Stimulated activated naive CD4-positive, alpha-beta T cell (primary cell): ENCODE data around the gene NEIL3.
A peak's percentile ranks its signal among the peaks of the same experiment; 100 is the strongest.

Source experiments
- DNase-seq, 6 experiments: peaks; one replicate each; lab custom pipeline; 2025; lab: John Stamatoyannopoulos, UW

NEIL3 gene, protein sequence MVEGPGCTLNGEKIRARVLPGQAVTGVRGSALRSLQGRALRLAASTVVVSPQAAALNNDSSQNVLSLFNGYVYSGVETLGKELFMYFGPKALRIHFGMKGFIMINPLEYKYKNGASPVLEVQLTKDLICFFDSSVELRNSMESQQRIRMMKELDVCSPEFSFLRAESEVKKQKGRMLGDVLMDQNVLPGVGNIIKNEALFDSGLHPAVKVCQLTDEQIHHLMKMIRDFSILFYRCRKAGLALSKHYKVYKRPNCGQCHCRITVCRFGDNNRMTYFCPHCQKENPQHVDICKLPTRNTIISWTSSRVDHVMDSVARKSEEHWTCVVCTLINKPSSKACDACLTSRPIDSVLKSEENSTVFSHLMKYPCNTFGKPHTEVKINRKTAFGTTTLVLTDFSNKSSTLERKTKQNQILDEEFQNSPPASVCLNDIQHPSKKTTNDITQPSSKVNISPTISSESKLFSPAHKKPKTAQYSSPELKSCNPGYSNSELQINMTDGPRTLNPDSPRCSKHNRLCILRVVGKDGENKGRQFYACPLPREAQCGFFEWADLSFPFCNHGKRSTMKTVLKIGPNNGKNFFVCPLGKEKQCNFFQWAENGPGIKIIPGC

DNA sequence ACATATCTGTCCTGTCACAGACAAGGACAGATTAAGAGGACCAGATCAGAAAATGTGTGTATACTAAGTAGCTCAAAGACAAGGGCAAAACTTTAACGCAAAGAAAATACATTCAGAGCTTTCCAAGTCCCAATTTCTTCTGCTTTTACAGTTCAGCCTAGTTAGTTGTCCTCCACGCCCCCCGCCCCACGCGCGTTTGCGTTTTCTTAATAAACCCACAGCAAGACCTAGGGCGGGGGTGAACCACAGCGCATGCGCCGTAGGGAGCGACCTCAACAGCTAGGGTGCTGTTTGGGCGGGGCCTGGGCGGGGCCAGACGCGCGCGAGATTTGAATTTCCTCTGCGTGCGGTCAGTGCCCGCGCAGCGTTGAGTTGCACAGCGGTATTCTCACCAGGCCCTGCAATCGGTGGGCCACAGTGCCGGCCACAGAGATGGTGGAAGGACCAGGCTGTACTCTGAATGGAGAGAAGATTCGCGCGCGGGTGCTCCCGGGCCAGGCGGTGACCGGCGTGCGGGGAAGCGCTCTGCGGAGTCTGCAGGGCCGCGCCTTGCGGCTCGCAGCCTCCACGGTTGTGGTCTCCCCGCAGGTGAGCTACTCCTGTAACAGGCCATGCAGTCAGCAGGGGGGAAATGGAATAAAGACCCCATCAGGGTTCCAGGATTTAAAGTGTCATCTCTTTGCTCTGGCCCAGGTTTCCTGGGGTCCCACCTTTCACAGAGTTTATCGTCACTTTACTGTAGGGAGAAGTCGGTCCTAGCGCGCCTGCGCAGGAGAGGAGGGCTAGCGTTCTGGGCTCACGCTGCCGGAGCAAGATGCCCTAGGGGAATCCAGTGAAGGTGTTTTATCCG lies at the start of gene NEIL3:
TSS of gene NEIL3 (plus strand) at position 353 of the 850 bp plus-strand sequence. CDS start at position 433, 80 bp downstream.
- peak; percentile 78 to 94 (median 92) for DNase-seq

DNA sequence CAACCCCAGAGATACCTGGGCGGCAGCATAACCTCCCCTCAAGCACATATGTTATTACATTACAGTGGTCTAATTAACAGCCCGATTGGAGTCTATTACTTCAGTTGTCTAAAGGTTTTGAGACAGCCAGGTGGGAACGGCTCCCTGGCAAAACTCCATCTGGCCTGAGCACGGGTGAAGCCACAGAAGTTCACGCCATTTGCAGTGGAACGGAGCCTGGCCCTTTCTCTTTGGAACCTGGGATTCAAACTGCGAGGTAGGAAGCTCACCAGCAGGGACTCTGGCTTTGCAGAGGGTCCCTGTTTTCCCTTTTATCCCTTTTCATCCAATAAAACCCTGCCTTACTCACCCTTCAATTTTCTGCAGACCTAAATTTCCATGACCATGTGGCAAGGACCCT lies 45.9 kb upstream of the NEIL3 start:
- no peak for DNase-seq

DNA sequence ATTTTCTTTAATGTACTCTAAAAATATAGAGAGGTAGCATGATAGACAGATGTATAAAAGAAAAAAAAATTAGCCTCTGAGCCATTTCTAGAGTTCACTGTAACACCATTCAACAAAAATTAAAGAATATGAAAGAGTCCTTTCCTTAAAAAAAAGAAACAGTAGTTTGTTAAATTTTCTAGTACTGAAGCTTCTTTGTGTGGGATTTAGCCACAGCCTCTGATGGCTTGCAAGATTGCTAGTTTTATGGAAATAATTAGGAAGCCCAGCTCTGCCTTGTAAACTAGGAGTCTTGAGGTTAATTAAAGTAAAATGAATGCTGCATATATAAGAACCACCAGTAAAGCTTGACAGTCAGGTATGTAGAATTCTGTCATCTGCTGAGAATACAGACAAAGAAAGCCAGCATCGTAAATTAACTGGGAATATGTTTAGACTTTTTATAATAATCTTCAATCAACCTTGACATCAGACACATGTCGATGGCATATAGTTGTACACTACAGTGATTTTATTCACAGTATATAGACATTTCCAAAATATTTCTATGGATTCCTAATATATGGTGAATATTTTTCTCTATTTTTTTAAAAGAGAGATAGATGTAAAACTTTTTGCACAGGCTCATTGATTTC lies 44.8 kb upstream of the NEIL3 start:
- no peak for DNase-seq

DNA sequence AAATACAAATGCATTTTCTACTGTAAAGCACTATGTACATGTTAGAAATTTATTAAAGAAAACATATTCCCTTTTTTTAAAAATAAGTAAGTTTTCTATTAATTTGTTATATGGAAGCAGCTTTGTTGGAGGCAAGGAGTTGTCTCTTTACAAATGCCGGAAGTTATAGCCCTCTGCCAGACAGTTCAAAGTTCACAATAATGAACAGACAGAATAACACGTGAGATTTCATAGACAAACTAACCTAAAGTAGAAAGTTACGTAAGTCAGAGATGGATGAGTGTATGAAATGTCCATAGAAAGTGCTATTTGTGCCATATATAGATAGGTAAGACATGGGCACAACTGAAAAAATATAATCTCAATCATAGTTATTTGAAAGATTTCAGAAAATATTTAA lies 43.9 kb upstream of the NEIL3 start:
- no peak for DNase-seq

DNA sequence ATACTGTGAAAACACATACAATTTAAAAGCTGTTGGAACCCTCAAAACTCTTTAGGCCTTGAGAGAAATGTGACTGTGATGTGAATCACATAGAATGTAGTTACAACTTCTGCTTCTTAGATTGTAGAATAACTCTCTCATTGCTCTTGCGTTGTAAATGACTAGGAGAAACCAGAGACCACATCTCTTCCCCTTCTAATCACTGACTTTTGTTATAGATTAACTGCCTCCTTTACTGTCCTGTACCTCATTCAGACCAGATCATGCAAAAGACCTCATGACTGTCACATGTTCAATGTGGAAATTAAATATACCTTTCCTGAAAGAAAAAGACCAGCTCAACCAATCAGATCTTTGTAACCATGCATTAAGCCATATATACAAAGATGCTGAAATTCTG lies 43.2 kb upstream of the NEIL3 start:
- DNase-seq = no peak

DNA sequence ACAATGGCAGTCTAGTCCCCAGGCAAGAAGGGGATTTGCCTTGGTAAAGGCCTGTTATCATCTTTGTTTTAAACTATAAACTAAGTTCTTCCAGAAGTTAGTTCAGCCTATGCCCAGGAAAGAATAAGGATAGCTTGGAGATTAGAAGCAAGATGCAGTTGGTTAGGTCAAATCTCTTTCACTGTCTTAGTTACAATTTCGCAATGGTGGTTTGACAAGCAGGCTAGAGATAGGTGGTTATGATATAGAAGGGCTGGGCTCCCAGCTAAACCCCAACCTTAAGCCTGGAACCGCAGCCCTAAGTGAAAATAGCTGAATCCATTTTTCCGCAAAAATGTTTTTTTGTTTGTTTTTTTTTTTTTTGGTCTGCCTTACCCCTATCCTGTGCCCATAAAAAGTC lies 41.8 kb upstream of the NEIL3 start:
- no peak for DNase-seq

DNA sequence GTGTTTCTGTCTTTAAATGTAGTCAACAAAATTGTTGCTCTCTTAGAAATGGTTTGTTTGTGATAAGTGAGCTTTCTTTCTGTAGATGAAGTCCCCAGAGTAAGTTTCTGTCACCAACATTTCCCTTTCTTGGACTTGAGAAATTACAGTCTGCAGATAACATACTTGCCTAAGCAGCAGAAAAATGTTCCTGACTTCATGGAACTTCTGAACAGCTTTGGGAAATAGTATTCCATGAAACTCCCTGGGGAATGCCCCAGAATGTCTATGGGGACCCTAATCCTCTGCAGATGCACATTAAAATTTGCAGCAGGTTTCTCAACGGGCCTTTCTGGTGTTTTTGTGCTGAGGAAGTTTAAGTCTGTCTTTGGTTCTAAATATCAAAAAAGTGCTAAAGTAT lies 38.6 kb upstream of the NEIL3 start:
- no peak for DNase-seq

DNA sequence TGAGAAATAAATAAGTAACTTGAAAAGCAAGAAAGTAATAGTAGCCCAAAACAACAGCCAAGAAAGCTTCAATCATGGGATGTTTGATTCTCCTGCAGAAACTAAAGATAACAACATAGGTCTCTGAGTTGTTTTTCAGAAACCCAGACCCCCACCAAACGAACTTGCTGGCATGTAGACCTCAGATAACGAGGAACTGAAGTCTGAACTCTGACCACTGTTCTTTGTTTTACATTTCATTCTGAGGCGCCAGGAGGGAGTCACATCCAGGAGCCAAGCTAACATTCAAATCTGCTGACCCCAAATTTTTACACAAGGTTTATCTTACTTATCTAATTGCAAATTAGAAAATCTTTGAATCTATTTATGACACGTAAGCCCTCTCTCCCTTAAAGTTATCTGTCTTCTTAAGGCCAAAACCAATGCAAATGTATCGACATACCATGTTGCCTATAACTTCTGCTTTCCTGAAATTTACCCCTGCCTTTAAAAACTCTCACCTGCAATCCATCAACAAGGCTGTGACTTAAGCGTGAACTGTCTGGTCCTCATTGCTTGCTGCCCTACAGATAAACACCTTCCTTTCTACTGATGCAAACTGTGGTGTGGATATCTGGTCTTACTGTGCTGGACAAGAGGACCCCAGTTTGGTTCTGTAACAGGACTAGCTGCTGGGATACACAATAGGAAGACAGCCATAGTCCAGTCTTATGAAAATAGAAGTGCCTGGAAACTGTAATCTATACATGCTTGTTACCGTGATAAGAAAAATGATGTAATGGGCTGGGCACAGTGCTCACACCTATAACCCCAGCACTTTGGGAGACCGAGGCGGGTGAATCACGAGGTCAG lies 37.5 kb upstream of the NEIL3 start:
- DNase-seq = no peak

DNA sequence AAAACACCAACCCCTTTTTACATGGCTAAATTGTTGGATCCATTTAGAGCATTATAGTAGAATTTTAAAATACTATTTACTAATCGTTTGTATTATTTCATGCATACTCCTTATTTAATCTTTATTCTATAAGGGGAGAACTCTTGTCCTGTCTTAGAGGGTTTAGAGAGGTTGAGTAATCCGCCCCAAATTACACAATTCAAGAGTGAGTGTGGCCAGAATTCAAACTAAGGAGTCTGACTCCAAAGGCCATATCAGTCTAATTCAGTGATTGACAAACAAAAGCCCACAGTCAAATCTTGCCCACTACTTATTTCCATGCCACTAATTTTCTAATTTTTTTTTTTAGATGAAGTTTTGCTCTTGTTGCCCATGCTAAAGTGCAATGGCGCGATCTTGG lies 33.7 kb upstream of the NEIL3 start:
- DNase-seq = no peak

DNA sequence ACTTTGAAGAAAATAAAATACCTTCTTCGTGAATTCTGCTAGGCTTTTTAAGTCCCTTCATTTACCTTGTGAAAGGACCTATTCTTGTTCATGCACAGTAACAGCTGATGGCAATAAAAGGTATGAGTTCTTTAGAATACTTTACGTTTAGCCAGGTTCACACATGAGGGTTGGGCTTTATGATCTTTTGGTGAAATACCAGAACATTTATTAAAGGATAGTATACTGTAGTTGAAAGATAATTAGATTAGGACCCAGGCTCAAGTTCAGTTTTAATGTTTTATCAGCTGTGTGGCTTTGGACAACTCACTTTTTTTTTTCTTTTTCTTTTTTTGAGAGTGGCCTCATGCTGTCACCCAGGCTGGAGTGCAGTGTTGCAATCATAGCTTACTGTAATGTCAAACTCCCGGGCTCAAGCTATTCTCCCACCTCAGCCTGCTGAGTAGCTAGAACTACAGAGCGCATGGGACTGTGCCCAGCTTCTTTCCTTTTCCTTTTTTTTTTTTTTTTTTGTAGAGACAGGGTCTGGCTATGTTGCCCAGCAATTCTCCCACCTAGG lies 28.2 kb upstream of the NEIL3 start:
- DNase-seq = no peak

DNA sequence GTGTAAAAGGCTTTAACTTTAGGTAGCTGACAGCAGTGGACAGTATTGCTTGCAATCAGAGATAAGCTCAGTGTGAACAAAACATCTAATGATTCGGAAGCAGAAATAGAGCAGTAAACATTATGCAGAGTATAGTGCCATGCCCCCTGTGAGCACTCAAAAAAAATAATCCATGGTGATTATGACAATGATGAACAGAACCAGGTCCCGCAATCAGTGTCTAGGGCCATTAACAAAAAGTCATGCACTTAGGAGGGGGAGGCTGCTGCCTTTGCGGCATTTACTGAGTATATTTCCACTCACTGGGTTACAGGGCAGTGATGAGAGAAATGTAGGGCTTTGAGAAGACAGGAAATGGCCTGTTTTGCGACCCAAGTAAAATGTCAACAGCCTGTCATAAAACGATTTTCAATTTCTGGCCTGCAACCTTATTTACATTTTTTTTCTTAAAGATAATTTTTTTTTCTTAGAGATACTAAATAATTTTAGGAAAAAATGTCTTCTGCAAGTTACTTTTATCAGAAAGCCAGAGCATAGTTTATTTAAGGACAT lies 27.3 kb upstream of the NEIL3 start:
- DNase-seq = no peak

DNA sequence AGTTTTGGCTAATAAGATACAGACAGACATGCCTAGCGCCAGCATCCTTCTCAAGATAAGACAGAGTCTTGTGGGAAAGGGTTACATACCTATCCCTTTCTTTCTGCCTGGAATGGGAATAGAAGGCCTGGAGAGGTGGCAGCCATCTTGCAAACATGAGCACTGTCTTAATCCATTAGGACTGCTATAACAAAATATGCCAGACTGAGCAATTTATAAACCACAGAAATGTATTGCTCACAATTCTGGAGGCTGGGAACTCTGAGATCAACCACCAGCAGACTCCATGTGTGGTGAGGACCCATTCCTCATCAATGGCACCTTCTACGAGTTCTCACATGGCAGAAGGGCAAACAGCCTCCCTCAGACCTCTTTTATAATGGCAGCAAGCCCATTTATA lies 26.5 kb upstream of the NEIL3 start:
- no peak for DNase-seq

DNA sequence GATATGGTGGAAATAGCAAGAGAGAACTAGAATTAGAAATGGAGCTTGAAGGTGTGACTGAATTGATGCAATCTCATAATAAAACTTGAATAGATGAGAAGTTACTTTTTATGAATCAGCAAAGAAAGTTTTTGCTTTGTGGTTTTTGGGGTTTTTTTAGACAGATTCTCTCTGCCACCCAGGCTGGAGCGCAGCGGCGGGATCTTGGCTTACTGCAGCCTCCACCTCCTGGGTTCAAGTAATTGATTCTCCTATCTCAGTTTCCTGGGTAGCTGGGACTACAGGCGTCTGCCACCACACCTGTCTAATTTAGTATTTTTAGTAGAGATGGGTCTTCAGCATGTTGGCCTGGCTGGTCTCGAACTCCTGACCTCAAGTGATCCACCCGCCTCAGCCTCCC lies 23.7 kb upstream of the NEIL3 start:
- no peak for DNase-seq

DNA sequence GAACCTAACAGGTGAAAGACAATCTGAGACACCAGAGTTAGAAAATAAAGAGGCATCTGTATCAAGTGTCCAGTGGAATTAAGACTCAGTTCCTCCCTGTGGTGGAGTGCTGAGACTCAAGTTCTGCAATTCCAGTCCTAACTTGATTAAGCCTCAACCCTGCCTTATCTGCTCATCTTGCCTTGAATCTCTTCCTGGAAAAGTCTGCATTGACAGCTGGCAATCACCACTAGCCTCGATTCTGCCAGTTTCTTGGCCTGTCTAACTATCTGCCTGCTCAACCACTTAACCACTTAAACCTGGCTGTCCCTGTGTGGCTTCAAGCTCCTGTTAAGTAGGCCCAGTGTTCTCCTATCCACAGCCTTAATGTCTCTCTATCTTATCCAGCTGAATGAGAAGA lies 22.4 kb upstream of the NEIL3 start:
- DNase-seq = no peak

DNA sequence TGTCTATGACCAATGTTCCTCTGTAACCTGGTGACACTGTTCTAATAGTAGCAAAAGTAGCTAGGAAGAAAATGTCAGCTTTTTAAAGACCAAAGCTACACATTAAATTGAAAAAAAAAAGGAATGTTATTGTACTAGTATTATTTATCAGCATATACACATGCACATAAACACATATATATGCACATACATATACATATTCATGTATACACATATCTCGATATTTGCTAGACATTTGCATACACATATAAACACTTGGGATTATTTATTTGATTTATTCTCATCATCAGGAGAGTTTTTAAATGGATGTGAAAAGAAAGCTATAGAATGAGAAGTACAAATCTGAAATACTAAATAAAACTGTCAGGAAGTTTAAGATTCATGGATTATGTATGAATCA lies 21.3 kb upstream of the NEIL3 start:
- no peak for DNase-seq

DNA sequence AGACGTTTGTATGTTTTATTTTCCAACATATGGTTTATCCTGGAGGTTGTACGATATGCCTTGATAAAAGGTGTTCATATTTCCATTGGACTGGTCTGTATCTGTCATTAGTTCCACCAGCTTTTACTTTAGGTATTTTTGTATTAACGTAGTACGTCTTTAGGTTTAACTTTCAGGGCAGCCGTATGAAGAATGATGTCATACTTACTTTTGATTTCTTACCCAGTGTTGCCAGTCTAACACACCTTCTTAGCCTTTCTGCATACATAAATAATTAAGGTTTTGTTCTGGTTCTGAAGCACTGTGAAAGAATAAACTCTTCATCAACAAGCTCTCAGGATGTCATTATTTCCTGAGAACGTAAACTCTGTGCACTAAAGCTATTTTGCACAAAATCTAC lies 18.9 kb upstream of the NEIL3 start:
- no peak for DNase-seq

DNA sequence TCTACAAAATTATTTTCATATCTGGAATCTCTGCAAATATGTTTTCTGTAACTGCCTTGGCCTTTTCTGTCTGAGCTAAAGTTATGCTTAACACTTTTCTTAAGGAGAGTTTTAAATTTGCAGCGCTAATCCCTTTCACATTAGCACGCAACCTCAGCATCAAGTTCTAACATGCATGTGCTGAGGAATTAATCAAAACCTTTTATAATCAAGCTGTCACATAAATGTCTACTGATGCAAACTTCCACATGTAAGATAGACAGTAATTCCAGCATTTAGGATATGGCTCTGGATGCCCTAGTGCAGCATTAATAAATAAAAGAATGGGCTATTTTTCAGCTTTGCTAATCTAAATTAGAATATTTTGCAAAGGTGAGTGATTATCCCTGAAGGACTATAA lies 17.5 kb upstream of the NEIL3 start:
- DNase-seq = no peak

DNA sequence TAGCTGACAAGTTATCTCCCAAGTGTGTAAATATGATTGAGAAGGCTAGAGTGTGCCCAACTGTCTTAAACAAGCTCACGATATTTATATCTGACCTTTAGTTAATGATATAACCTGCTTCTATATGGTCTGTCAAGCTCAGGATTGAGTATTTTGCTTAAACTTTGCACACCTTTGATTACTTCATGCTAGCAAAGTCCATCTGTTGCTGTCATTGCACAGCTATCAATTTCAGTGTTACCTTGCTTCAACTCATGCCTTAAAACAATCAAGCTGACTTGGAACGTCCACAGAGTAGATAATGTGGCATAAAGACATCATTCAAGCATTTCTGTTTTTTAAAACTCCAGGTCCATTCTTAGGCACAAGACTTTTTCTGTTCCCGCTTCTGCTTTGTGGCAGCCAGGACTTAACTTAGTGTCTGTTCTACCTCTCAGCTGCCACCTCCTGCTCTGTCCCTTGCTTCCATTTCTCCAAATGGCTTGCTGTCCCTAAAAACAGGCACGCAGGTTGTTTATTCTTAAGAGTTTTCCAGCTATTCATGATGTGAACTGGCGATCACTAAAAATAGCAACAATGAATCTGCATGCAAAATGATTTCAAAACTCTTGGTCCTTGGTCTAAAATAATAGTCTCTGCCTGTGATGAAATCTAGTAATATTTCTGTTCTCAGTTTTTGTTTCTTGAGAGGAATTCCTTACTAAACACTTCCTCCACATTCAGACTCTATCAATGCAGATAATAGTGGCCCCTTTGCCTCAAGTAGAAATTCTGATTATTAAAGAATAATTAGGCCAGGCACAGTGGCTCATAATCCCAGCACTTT lies 16.3 kb upstream of the NEIL3 start:
- DNase-seq = no peak

DNA sequence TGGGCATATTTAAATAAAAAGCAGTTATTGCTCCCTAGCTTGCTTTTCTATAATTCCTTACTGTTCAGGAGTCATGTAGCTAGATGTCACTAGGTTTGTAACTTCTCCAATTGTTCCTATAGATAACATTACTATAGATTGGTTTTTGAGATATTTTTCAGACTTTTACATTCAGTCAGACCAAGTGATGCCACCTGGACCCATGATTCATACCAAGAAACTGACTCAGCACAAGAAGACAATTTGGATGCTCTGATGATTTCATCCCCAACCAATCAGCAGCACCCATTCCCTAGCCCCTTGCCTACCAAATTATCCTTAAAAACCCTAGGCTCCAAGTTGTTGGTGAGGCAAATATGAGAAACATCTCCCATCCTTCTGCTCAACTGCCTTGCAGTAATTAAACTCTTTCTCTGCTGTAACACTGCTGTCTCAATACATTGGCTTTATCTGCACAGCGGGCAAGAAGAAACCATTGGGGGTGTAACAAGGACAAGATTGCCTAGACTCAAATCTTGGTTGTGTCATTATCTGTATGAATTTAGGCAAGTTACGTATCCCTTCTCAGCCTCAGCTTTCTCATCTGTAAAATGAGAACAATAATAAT lies 11.8 kb upstream of the NEIL3 start:
- no peak for DNase-seq
